ENCODE data around the gene NAP1L4.

Gene NAP1L4

DNA sequence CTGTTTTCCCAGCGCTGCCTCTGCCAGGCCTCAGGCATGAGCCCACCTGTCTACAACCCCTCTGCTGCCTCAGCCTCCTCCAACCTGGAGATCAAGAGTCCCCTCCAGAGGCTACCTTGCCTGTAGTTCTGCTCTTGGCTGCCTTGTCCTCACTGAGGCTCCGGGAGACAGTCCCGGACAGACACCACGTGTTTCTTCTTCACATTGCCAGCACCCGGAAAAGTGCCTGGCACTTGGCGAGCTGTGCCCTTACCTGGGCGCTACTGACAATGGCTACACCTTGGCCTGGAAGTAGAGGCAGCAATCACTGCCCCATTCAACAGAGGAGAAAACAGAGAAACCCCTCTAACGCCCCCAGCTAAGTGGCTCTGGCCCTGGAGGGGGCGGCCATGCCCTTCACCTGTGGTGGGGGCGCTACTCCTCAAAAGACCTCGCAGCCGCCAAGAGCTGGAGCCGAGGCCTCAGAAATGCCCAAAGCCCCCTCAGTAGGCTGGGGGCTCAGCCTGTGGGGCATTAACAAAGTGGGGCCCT is 3.0 kb upstream of the NAP1L4 start:
- H3K9me3 Mint-ChIP-seq = no peaks in the 10 kb centered on the region
- peaks cover 14% of the 10 kb centered on the region for H3K4me1 Mint-ChIP-seq
- H3K27ac Mint-ChIP-seq = no peak overlapping the region
- TF ChIP-seq, protein P1, sequence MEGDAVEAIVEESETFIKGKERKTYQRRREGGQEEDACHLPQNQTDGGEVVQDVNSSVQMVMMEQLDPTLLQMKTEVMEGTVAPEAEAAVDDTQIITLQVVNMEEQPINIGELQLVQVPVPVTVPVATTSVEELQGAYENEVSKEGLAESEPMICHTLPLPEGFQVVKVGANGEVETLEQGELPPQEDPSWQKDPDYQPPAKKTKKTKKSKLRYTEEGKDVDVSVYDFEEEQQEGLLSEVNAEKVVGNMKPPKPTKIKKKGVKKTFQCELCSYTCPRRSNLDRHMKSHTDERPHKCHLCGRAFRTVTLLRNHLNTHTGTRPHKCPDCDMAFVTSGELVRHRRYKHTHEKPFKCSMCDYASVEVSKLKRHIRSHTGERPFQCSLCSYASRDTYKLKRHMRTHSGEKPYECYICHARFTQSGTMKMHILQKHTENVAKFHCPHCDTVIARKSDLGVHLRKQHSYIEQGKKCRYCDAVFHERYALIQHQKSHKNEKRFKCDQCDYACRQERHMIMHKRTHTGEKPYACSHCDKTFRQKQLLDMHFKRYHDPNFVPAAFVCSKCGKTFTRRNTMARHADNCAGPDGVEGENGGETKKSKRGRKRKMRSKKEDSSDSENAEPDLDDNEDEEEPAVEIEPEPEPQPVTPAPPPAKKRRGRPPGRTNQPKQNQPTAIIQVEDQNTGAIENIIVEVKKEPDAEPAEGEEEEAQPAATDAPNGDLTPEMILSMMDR (IDR thresholded peaks at IDR 0.05; ENCODE audit: unreplicated experiment in 3 of 3) = no peak
- H3K27me3 Mint-ChIP-seq (ENCODE audit: low read depth) = no peaks in the 10 kb centered on the region
- H3K4me3 Mint-ChIP-seq = peak overlapping the region; percentile 23 to 63 (median 31)
- H3K36me3 Mint-ChIP-seq (ENCODE audit: low read depth) = peaks cover under 1% of the 10 kb centered on the region

DNA sequence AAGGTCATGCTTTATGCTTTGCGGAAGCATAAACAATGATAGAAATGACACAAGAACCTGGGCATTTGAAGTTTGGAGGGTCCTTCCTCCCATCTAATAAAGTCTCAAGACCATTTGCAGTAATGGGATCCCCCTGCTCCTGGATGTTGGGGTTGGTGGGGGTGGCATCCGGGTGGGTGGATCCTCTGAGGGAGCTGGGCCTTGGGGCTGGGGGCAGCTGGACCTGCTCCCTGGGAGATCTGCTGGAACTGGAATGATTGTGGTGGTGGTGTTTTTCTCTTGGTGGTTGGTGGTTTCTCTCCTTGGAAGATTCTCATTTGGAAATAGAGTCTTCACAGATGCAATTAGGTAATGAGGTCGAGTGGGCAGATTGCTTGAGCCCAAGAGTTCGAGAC is 2.2 kb upstream of the NAP1L4 start:
- H3K36me3 Mint-ChIP-seq (ENCODE audit: low read depth) = no peaks in the 10 kb centered on the region
- TF ChIP-seq, protein P1 (IDR thresholded peaks at IDR 0.05; ENCODE audit: unreplicated experiment in 3 of 3) = no peak
- H3K9me3 Mint-ChIP-seq = no peaks in the 10 kb centered on the region
- H3K27ac Mint-ChIP-seq = peak overlapping the region in 2 of 3 experiments; percentile 40 to 48
- H3K27me3 Mint-ChIP-seq (ENCODE audit: low read depth) = no peaks in the 10 kb centered on the region
- H3K4me1 Mint-ChIP-seq = peaks cover 21% of the 10 kb centered on the region
- H3K4me3 Mint-ChIP-seq = peak overlapping the region; percentile 71 to 78 (median 71)

DNA sequence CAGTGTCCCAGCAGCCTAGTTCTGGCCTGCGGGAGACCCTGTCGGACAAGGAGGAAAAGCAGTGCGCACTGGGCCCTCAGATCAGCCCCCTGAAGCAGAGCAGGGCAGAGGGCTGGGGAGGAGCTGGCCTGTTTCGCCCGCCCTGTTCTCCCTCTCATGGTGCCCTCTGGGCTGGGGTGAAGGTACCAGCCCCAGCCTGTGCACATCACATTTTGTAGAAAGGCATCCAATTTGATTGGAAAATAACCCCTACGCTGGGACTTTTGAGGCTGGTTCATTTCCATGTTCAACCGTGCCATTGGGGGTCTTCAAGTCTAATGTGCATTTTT is 832 bp upstream of the NAP1L4 start:
- Mint-ChIP-seq H3K4me1 (peaks cover 34% of the 10 kb centered on the region), H3K27me3 (ENCODE audit: low read depth) (no peaks in the 10 kb centered on the region), H3K36me3 (ENCODE audit: low read depth) (peaks cover 4% of the 10 kb centered on the region), H3K4me3 (peak overlapping the region; percentile 95 to 99 (median 96)), H3K9me3 (no peaks in the 10 kb centered on the region), H3K27ac (peak overlapping the region; percentile 93 to 99 (median 99))
- TF ChIP-seq, protein P1 (IDR thresholded peaks at IDR 0.05; ENCODE audit: unreplicated experiment in 3 of 3) = no peak

DNA sequence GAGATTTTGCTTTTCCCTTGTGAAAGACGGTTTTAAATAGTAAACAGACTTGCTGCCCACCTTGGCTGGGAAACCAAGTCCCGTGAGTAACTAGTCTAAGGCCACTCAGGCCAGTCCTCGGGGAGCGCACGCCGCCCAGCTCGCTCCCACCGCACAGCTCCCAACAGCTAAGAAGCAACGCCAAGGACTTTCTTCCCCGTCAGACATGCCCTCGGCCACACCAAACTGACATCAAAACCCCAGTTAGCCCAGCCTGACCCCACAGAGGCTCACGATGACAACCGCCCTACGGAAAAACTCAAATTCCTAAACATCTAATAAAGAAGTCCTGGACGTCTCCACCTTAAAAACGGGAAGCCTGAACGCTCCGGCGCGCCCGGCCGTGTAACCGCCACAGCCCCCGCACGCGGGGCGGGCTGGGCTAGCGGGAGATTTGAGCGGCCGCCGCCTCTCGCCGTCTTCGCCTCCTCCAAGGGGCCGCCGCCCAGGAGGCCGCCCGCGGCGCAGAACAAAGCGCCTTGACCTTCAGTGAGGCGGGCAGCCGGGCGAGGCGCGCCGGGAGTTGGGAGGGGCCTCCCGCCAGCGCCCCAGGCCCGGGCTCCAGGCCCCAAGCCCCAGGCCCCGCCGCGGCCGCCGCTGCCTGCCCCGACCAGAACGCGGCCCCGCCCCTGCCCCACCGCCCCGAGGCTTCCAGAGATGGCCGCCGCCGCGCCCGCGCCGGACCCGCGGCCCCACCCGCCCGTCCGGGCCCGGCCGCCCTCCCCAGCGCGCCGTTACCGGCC is 486 bp downstream of the NAP1L4 start:
- Mint-ChIP-seq H3K27me3 (ENCODE audit: low read depth) (no peaks in the 10 kb centered on the region), H3K4me1 (peaks cover 32% of the 10 kb centered on the region), H3K4me3 (peak overlapping the region; percentile 98 to 99 (median 98)), H3K36me3 (ENCODE audit: low read depth) (peaks cover 12% of the 10 kb centered on the region), H3K27ac (peak overlapping the region; percentile 93 to 100 (median 99)), H3K9me3 (no peaks in the 10 kb centered on the region)
- TF ChIP-seq, protein P1 (IDR thresholded peaks at IDR 0.05; ENCODE audit: unreplicated experiment in 3 of 3) = no peak

DNA sequence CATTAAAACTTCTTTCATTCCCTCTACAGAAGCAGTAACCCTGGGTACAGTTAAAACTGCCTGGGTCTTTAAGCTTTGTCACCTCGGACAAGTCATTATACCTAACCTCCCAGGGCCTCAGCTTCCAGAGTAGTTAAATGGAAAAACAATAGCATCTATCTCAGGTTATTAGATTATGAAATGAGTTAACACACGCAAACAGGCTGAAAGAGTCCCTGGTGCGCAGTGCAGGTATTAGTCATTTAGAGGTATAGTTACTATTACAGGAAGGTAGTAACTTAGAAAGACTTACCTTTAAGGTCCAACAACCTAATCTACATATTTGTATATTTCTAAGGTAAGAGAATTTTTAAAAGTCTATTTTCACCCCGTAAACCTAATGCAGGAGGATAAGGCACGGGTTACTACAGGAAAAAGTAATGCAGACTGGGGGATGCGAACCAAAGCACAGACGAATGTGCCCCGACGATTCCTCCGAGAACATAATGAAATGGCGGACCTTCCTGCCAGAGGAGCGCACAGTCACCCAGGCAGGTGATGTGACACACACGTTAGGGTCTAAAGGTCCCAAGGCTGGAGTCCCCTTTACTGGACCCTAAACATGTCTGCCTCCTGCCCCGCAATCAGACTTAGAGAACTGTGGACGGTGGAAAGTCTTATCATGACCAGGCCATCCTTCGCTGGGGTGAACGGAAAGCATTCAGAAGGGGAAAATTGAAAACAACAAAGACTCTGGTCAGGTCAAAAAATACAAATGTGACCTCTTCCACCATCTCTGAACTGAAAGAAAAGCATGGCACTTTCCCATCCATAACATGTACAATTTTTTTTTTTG is 1.3 kb downstream of the NAP1L4 start:
- no peaks in the 10 kb centered on the region for H3K9me3 Mint-ChIP-seq
- TF ChIP-seq, protein P1 (IDR thresholded peaks at IDR 0.05; ENCODE audit: unreplicated experiment in 3 of 3) = no peak
- peak overlapping the region; percentile 93 to 100 (median 99) for H3K27ac Mint-ChIP-seq
- peaks cover 12% of the 10 kb centered on the region for H3K36me3 Mint-ChIP-seq (ENCODE audit: low read depth)
- peak overlapping the region; percentile 98 for H3K4me3 Mint-ChIP-seq
- H3K4me1 Mint-ChIP-seq = peaks cover 30% of the 10 kb centered on the region
- no peaks in the 10 kb centered on the region for H3K27me3 Mint-ChIP-seq (ENCODE audit: low read depth)
